Urothelium cell line (cell line): ENCODE measurements around the gene DDN.

Experiments used
- DNase-seq: peaks from one replicate; pipeline ENCODE4 v3.0.0; 2011; ENCODE audit warnings: low spot score, mixed read lengths
- FAIRE-seq: peaks from 2 replicates; lab custom pipeline; 2011; peaks lifted over from hg19 to GRCh38; lab: Jason Lieb, UNC

Gene DDN

GRCh38 chr12:48969160-48969771 is 29.9 kb downstream of the DDN start:
- DNase-seq (no peak), FAIRE-seq (no peak)

- no peak for FAIRE-seq
- no peak for DNase-seq
These were observed 30.7 kb downstream of the DDN start for GRCh38 chr12:48968467-48968866.

GRCh38 chr12:48967991-48968390 is 31.2 kb downstream of the DDN start:
- DNase-seq (no peak), FAIRE-seq (no peak)

- no peak for DNase-seq
These were observed 32.8 kb downstream of the DDN start for GRCh38 chr12:48966177-48966895.

GRCh38 chr12:48965298-48965838 is 33.8 kb downstream of the DDN start:
- FAIRE-seq (no peak), DNase-seq (no peak)

More at GRCh38 chr12:48966177-48966895, 32.8 kb downstream of the DDN start:
- FAIRE-seq: no peak

GRCh38 chr12:48961801-48962200 is 37.4 kb downstream of the DDN start:
- no peak for DNase-seq
- no peak for FAIRE-seq

- FAIRE-seq (peak; percentile 35), DNase-seq (peak; percentile 53)
These were observed 37.8 kb downstream of the DDN start for GRCh38 chr12:48961331-48961730.

- no peak for FAIRE-seq
These were observed 38.3 kb downstream of the DDN start for GRCh38 chr12:48960834-48961233.

GRCh38 chr12:48958049-48958388 is 41.2 kb downstream of the DDN start:
- DNase-seq: no peak
- FAIRE-seq: no peak

More at GRCh38 chr12:48960834-48961233, 38.3 kb downstream of the DDN start:
- DNase-seq: no peak

- DNase-seq (peak; percentile 98), FAIRE-seq (no peak)
These were observed 41.8 kb downstream of the DDN start, which contains the start of gene ARF3 for GRCh38 chr12:48957141-48958048. ARF3 (minus strand) TSS chr12:48957487; CDS start chr12:48941095, 16,392 bp downstream.

- FAIRE-seq (no peak), DNase-seq (peak; percentile 91)
These were observed 42.7 kb downstream of the DDN start for GRCh38 chr12:48956279-48957140.

- no peak for DNase-seq
- no peak for FAIRE-seq
These were observed 44.2 kb downstream of the DDN start for GRCh38 chr12:48954841-48955501.

GRCh38 chr12:48954061-48954460 is 45.1 kb downstream of the DDN start:
- no peak for DNase-seq
- FAIRE-seq: no peak

- FAIRE-seq (no peak), DNase-seq (no peak)
These were observed 46.5 kb downstream of the DDN start for GRCh38 chr12:48952691-48953090.

GRCh38 chr12:48947727-48948126 is 51.4 kb downstream of the DDN start:
- DNase-seq (no peak), FAIRE-seq (no peak)

GRCh38 chr12:48946943-48947342 is 52.2 kb downstream of the DDN start:
- FAIRE-seq (no peak), DNase-seq (no peak)

- FAIRE-seq: no peak
These were observed 53.0 kb downstream of the DDN start for GRCh38 chr12:48946205-48946604.

More at GRCh38 chr12:48946205-48946604, 53.0 kb downstream of the DDN start:
- DNase-seq: no peak
